Endothelial cell of umbilical vein (primary cell): Measurements from ENCODE around the gene NXN. TPM values are rescaled to one million over a fixed set of nuclear protein-coding genes. Genes with fewer than 3 reads are reported as not detected.

ENCODE experiments used
- BruUV-seq: library from RNA; stranded (reverse); fragments of 400-500 nt; replicated peaks from 2 replicates; lab custom pipeline; 2021; lab: Mats Ljungman, UMichigan
- CTCF ChIA-PET: fragments of 300-600, 350-600 bp; sonication (Branson Sonifier 250); formaldehyde crosslinking; loops from one replicate; lab custom pipeline; 2021; ENCODE audit warnings: antibody characterized with exemption, inconsistent platforms; lab: Charles Lee
- POLR2A ChIA-PET: fragments of 300-600, 350-600 bp; sonication (Branson Sonifier 250); formaldehyde crosslinking; loops from one replicate; lab custom pipeline; 2021; ENCODE audit warnings: antibody characterized with exemption, inconsistent platforms; lab: Charles Lee
- DNase-seq: peaks from one replicate; pipeline ENCODE4 v3.0.0-alpha.2; 2011; ENCODE audit warnings: low read depth, low spot score
- FAIRE-seq: peaks from 2 replicates; lab custom pipeline; 2011; peaks lifted over from hg19 to GRCh38; lab: Jason Lieb, UNC
- H2AFZ ChIP-seq: 2 replicates; pipeline ENCODE4 v1.6.0; 2012; ENCODE audit warnings: low read depth, low read length, control low read depth, inconsistent platforms
- H3K27ac ChIP-seq: 2 replicates; pipeline ENCODE4 v1.5.1; 2011; ENCODE audit warnings: low read depth, mild to moderate bottlenecking, control low read depth, low read length, moderate library complexity; ENCODE audit not compliant: insufficient read depth
- H3K27me3 ChIP-seq, 2 experiments: 2 replicates each; pipeline versions ENCODE4 v1.6.0 to v1.6.1; 2011; ENCODE audit warnings: low read length in 2 of 2, mixed read lengths in 1 of 2; ENCODE audit not compliant: control insufficient read depth in 2 of 2, insufficient read depth in 2 of 2
- H3K36me3 ChIP-seq, 2 experiments: 2 replicates in 1 of 2; 3 replicates in 1 of 2; pipeline ENCODE4 v1.5.1; 2011; ENCODE audit warnings: low read length in 2 of 2, mild to moderate bottlenecking in 1 of 2, moderate library complexity in 1 of 2; ENCODE audit not compliant: control insufficient read depth in 2 of 2, insufficient read depth in 2 of 2; ENCODE audit errors: extremely low read depth in 1 of 2
- H3K4me1 ChIP-seq: 3 replicates; pipeline ENCODE4 v1.5.1; 2011; ENCODE audit warnings: mild to moderate bottlenecking, low read length; ENCODE audit not compliant: control insufficient read depth, insufficient read depth; ENCODE audit errors: extremely low read depth
- H3K4me2 ChIP-seq: 2 replicates; pipeline ENCODE4 v1.6.1; 2011; ENCODE audit warnings: low read length, control low read depth, mixed read lengths; ENCODE audit not compliant: insufficient read depth
- H3K4me3 ChIP-seq, 3 experiments: fragments of 200-600 bp in 1 of 3; sonication (generic), shearing (Covaris generic) in 1 of 3; replicated peaks in 1 of 3; 2 replicates each; pipeline ENCODE4 v1.5.1; 2011 to 2016; ENCODE audit warnings: control low read depth in 3 of 3, low read length in 3 of 3, mild to moderate bottlenecking in 2 of 3, inconsistent platforms in 1 of 3, low read depth in 1 of 3, moderate library complexity in 1 of 3; ENCODE audit not compliant: insufficient read depth in 1 of 3
- H3K79me2 ChIP-seq: 2 replicates; pipeline ENCODE4 v1.6.0; 2012; ENCODE audit warnings: low read length, inconsistent platforms; ENCODE audit not compliant: control insufficient read depth, insufficient read depth
- H3K9ac ChIP-seq: replicated peaks from 2 replicates; pipeline ENCODE3; 2011; ENCODE audit warnings: low read length, control low read depth; ENCODE audit not compliant: insufficient read depth; ENCODE audit errors: extremely low read depth
- H3K9me1 ChIP-seq: replicated peaks from 3 replicates; pipeline ENCODE4 v1.6.0; 2011; ENCODE audit warnings: mild to moderate bottlenecking, low read length; ENCODE audit not compliant: control insufficient read depth, insufficient read depth; ENCODE audit errors: extremely low read depth
- H3K9me3 ChIP-seq: replicated peaks from 2 replicates; pipeline ENCODE4 v1.5.1; 2012; ENCODE audit warnings: low read length, inconsistent platforms; ENCODE audit not compliant: control insufficient read depth, insufficient read depth
- H4K20me1 ChIP-seq: replicated peaks from 2 replicates; pipeline ENCODE3; 2011; ENCODE audit warnings: mild to moderate bottlenecking, low read length; ENCODE audit not compliant: control insufficient read depth, insufficient read depth; ENCODE audit errors: extremely low read depth
- EZH2 ChIP-seq: IDR thresholded peaks from 2 replicates; pipeline ENCODE4 v1.6.1; 2012; ENCODE audit warnings: borderline replicate concordance, low read depth, mild to moderate bottlenecking, moderate library complexity, low read length, inconsistent platforms; ENCODE audit not compliant: severe bottlenecking
- FOS ChIP-seq: IDR thresholded peaks from 2 replicates; pipeline ENCODE4 v1.6.1; 2011; ENCODE audit warnings: mild to moderate bottlenecking, low read length, moderate library complexity, borderline replicate concordance; ENCODE audit not compliant: insufficient read depth
- GATA2 ChIP-seq: IDR thresholded peaks from 2 replicates; pipeline ENCODE4 v1.7.0; 2011; ENCODE audit warnings: low read depth, mild to moderate bottlenecking, moderate library complexity, mixed read lengths, low read length; ENCODE audit not compliant: insufficient read length, insufficient read depth
- JUN ChIP-seq: IDR thresholded peaks from 2 replicates; pipeline ENCODE4 v1.6.1; 2011; ENCODE audit warnings: borderline replicate concordance, low read depth; ENCODE audit not compliant: insufficient read length, insufficient read depth
- MYC ChIP-seq: IDR thresholded peaks from one replicate; pipeline ENCODE4 v1.6.1; 2011; ENCODE audit warnings: mild to moderate bottlenecking, low read depth, low read length
- POLR2A ChIP-seq: IDR thresholded peaks from 2 replicates; pipeline ENCODE4 v1.6.1; 2012; ENCODE audit warnings: low read depth, mild to moderate bottlenecking, control low read depth, low read length
- POLR2AphosphoS5 ChIP-seq: IDR thresholded peaks from 2 replicates; pipeline ENCODE4 v1.6.1; 2012; ENCODE audit warnings: low read depth, mild to moderate bottlenecking, control low read depth, low read length, moderate library complexity; ENCODE audit not compliant: insufficient read depth
- dilution Hi-C: fragments of 300-500 bp; cut with MboI; formaldehyde crosslinking; loops from one replicate; pipeline ENCODE4 v1.15.0; 2019; ENCODE audit warnings: low sequenced_read_pairs; ENCODE audit not compliant: extremely low pct_ligation_motif_present
- intact Hi-C: fragments of 100-400 bp; cut with micrococcal nuclease; formaldehyde crosslinking; loops from one replicate; pipeline ENCODE4 v1.10.0; 2022
- polyA plus RNA-seq, 4 experiments: library from polyadenylated mRNA; depleted of rRNA in 3 of 4; stranded (reverse) in 3 of 4; unstranded in 1 of 4; fragments of >200 nt; gene quantifications; 2 replicates each; pipeline versions ENCODE4 v1.2.1 to v1.2.3, GENCODE V29; 2011 to 2012; ENCODE audit warnings: missing spikeins in 1 of 4
- total RNA-seq: library from RNA; stranded (reverse); gene quantifications from 2 replicates; pipeline ENCODE4 v1.2.3, GENCODE V29; 2021
- TF ChIP-seq, protein P1 (sequence below), 2 donors: IDR thresholded peaks; 1 replicate in 1 of 2; 2 replicates in 1 of 2; pipeline ENCODE4 v1.5.1; 2011; ENCODE audit warnings: low read length in 2 of 2, mild to moderate bottlenecking in 2 of 2, moderate library complexity in 2 of 2, control low read depth in 1 of 2, inconsistent platforms in 1 of 2, low read depth in 1 of 2; ENCODE audit not compliant: insufficient read depth in 1 of 2; ENCODE audit errors: extremely low read depth in 1 of 2
- TF ChIP-seq, protein P2 (sequence below): IDR thresholded peaks from 2 replicates; pipeline ENCODE4 v1.6.1; 2011; ENCODE audit not compliant: insufficient read depth, insufficient read length

Gene NXN
- total and polyA plus RNA-seq, 2 donors (not counting 3 experiments of a cell fraction or from before 2014, with no cell fraction given): 69.5 to 77.3 TPM

DNA sequence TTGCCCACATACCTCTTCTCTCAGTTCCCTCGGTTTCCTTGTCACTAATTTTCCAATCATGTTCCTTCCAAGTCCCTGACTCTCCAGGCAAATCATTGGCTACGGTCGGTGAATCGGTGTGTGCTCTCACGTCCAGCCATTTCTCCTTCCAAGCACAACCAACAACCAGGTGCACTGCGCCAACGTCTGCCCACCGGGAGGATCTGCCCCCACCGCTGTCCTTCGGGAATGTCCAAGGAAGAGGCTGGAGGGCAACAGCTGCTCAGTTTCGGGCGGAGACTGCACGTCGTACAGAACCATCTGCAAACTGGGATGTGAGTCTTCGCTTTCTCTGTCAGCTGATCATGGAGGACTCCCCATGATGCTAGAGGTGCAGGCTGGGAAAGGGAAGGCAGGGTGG, 8.4 kb upstream of the NXN start:
- no peak overlapping the region for H3K4me3 ChIP-seq
- no peaks in the 10 kb centered on the region for H3K4me1 ChIP-seq
- H3K9me3 ChIP-seq: no peaks in the 10 kb centered on the region
- no peak for TF ChIP-seq FOS
- no peak for TF ChIP-seq POLR2AphosphoS5
- no peak for TF ChIP-seq EZH2
- TF ChIP-seq POLR2A: no peak
- TF ChIP-seq, protein P1, sequence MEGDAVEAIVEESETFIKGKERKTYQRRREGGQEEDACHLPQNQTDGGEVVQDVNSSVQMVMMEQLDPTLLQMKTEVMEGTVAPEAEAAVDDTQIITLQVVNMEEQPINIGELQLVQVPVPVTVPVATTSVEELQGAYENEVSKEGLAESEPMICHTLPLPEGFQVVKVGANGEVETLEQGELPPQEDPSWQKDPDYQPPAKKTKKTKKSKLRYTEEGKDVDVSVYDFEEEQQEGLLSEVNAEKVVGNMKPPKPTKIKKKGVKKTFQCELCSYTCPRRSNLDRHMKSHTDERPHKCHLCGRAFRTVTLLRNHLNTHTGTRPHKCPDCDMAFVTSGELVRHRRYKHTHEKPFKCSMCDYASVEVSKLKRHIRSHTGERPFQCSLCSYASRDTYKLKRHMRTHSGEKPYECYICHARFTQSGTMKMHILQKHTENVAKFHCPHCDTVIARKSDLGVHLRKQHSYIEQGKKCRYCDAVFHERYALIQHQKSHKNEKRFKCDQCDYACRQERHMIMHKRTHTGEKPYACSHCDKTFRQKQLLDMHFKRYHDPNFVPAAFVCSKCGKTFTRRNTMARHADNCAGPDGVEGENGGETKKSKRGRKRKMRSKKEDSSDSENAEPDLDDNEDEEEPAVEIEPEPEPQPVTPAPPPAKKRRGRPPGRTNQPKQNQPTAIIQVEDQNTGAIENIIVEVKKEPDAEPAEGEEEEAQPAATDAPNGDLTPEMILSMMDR (IDR thresholded peaks at IDR 0.05; ENCODE audit: extremely low read depth in 1 of 2, insufficient read depth in 1 of 2, low read depth in 1 of 2, low read length in 2 of 2): no peak
- no peak for TF ChIP-seq MYC
- TF ChIP-seq, protein P2, sequence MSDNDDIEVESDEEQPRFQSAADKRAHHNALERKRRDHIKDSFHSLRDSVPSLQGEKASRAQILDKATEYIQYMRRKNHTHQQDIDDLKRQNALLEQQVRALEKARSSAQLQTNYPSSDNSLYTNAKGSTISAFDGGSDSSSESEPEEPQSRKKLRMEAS: no peak
- no peak for TF ChIP-seq JUN
- TF ChIP-seq GATA2: no peak
- no peaks in the 10 kb centered on the region for H3K9me1 ChIP-seq
- no peaks in the 10 kb centered on the region for H3K27me3 ChIP-seq
- DNase-seq (no peak), FAIRE-seq (no peak)
- no TSS peak for BruUV-seq
- dilution Hi-C loops: loop anchor here (25.0 kb wide), 1 partner anchor 201 kb away; the partner anchor contains the start of genes GLOD4 and MRM3
- intact Hi-C loops: no loop called here
- H4K20me1 ChIP-seq: no peaks in the 10 kb centered on the region
- H3K27ac ChIP-seq: no peak overlapping the region
- CTCF ChIA-PET: interaction anchor here (1.2 to 1.3 kb wide), 3 partner anchors 9 to 70 kb away, joined by 4 to 5 read pairs (median 5); partner anchors contain the start of gene TIMM22
- no peaks in the 10 kb centered on the region for H3K79me2 ChIP-seq
- H2AFZ ChIP-seq: no peak overlapping the region
- no peak overlapping the region for H3K4me2 ChIP-seq
- POLR2A ChIA-PET: no interaction called here
- H3K36me3 ChIP-seq: no peaks in the 10 kb centered on the region
- H3K9ac ChIP-seq: no peak overlapping the region
